Epithelial cell of esophagus (primary cell): ENCODE measurements around the gene SERINC3.

ENCODE experiments used
- DNase-seq: peaks from one replicate; pipeline ENCODE4 v3.0.0; 2010; ENCODE audit warnings: low read depth
- H3K4me3 ChIP-seq: 2 replicates; pipeline ENCODE4 v1.5.1; 2011; ENCODE audit warnings: mild to moderate bottlenecking, low read length, control low read depth
- TF ChIP-seq, protein P1 (sequence below): IDR thresholded peaks from 2 replicates; pipeline ENCODE4 v1.5.1; 2011; ENCODE audit warnings: low read depth, mild to moderate bottlenecking, low read length, control low read depth, inconsistent platforms; ENCODE audit not compliant: insufficient read depth; ENCODE audit errors: missing control alignments

SERINC3 gene

DNA sequence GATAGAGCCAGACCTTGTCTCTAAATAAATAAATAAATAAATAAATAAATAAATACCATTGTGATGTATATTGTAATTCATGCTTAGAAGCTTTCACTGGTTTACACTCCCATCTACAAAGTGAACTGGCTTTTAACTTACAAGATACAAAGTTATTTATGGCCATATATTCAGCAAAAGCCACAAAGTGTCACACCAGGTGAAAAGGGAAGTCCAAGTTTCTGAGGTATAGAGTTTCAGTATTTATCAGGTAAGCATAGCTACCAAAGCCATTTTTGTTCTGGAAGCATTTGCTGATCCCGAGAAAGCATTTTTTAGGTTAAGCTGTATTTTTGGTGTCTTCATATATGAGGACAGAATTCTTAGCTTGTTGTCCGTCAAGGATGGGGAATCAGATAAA lies 38.4 kb upstream of the SERINC3 start:
- no peak overlapping the region for H3K4me3 ChIP-seq
- TF ChIP-seq, protein P1, sequence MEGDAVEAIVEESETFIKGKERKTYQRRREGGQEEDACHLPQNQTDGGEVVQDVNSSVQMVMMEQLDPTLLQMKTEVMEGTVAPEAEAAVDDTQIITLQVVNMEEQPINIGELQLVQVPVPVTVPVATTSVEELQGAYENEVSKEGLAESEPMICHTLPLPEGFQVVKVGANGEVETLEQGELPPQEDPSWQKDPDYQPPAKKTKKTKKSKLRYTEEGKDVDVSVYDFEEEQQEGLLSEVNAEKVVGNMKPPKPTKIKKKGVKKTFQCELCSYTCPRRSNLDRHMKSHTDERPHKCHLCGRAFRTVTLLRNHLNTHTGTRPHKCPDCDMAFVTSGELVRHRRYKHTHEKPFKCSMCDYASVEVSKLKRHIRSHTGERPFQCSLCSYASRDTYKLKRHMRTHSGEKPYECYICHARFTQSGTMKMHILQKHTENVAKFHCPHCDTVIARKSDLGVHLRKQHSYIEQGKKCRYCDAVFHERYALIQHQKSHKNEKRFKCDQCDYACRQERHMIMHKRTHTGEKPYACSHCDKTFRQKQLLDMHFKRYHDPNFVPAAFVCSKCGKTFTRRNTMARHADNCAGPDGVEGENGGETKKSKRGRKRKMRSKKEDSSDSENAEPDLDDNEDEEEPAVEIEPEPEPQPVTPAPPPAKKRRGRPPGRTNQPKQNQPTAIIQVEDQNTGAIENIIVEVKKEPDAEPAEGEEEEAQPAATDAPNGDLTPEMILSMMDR, result no peak
- DNase-seq, result no peak

DNA sequence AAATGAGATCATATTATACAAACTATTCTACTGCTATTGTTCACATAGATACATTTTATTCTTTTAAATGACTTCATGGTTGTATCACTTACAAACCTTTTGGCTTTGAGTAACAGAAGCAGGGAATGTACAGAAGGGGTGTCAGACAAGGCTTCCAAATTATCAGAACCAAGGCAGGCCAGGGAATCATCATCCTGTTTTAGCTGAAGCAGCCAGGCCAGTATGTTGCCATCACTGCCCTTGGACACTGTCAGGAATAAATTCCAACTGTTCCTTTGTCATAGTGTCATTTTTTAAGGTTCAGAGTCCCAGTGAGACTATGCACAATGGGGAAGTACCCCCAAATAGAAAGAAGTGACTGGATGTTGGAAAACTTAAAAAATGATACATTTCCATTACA lies 37.4 kb upstream of the SERINC3 start:
- TF ChIP-seq, protein P1, result no peak
- no peak overlapping the region for H3K4me3 ChIP-seq
- DNase-seq, result no peak

DNA sequence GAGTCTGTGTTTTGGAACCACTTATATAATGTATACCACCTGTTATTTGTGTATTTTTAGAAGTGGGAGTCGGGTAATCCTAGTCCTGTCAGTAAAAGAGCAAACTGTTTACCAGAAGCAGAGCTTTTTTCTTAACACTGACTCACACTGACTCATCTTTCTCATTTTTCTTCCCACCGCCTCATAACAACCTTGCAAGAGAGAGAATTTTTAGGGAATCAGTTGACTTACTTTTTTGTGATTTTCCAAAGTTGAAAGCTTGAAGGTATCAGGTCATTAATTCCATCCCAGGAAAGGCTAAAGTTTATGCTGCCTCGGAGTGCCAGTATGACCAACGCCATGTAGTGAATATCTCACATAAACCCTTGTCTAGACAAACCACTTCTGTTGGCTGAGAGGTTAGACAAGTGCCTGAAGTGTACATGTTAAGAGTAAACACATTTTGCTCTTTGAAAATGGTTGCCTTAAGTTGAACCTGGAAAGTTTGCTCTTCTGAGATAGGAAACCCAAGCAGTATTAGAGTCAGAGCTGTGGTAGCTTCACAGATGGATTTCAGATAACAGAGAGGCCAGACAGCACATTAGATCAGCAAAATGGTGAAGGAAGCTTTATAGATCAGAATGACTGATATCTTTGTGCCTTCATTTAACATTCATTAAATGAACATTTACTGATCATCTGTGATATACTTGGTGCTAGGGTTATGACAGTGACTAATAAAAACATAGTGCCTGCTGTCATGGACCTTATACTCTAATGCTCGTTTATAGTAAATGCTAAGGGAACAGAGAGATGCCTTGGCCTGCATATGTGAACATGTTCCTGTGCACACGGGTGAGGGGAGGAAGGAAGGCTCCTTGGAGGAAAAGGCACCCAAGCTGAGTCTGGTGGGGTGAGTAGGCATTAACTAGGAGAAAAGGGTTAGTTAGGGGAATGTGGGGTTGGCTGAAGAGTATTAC lies 31.4 kb upstream of the SERINC3 start:
- TF ChIP-seq, protein P1, result no peak
- H3K4me3 ChIP-seq, result no peak overlapping the region
- peak; percentile 73 for DNase-seq

DNA sequence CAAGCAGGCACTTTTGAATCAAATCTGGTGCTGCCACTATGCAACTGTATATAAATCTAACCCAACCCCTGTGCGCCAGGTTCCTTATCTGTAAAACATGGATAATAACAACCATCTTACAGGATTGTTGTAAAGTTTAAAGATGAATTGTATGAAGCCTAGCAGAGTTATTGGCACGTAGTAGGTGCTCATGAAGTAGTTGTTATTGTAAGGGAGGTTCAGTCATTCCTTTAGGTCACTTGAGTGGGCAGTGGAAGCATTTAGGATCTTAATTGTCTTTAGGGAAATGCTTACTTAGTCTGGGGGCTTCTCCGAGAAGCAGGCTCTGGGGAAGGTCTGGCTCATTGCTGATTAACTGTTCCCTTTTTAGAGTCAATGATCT lies 30.7 kb upstream of the SERINC3 start:
- no peak for DNase-seq
- no peak overlapping the region for H3K4me3 ChIP-seq
- TF ChIP-seq, protein P1, result no peak

DNA sequence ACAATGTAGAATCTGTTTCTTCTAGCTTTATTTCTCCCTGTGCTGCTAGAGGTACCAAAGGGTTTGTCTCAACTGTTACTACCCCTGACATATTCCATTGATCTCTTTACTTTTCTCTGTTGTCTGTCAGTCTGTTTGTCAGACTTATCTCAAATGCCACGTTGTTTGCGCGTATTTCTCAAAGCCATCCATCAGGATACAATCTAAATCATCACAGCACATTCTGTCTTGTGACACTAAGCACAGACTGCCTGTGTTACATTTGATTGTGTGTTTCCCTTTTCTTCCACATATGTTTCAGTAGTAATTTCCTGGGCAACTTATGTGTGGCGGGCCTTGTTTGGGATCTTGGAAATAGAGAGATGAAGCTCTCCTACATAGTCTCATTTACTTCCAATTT lies 30.2 kb upstream of the SERINC3 start:
- H3K4me3 ChIP-seq, result no peak overlapping the region
- TF ChIP-seq, protein P1, result no peak
- DNase-seq, result no peak

DNA sequence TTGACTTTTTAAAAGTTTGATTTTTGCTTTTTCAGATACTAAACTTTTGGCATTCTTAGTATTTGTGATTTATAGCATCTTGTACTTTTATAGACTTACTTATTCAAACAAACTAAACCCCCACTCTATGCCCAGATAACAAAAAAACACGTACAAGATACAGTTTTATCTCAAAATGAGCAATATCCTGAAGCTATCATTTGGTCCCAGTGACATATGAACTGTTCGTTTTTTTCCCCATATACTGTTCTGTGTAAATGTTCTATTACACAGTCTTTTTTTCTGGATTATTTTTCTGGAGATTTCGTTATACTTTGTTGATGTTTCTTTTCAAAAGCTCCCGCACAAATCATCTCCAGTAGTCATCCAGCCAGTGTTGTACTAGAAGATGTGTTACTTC lies 27.3 kb upstream of the SERINC3 start:
- DNase-seq, result no peak
- H3K4me3 ChIP-seq, result no peak overlapping the region
- TF ChIP-seq, protein P1, result no peak

DNA sequence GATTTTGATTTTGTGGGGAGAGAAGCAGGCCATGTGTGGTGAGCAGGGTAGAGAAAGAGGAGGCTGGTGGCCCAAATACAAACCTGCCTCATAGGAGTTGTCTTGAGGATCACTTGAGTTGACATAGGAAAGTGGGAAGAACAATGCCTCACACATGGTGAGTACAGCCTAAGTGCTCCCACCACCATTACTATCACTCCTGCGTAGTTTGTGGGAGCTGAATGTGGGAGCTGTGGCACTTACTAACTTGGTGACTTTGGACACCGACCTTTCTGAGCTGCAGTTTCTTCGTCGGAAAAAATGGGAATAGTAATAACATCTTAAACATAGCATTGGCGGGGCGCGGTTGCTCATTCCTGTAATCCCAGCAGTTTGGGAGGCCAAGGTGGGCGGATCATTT lies 25.5 kb upstream of the SERINC3 start:
- H3K4me3 ChIP-seq, result no peak overlapping the region
- DNase-seq, result no peak
- TF ChIP-seq, protein P1, result no peak
